Spleen (tissue), 11 donors: Measurements from ENCODE around the gene AQP1. TPM values are rescaled to one million over a fixed set of nuclear protein-coding genes. Genes with fewer than 3 reads are reported as not detected.

ENCODE experiments used
- DNase-seq: peaks from one replicate; pipeline ENCODE4 v3.0.0-alpha.2; 2020
- H3K27ac ChIP-seq, 8 donors: fragments of 200-600 bp; sonication (generic) in 7 of 8; 1 replicate in 4 of 8; 2 replicates in 4 of 8; pipeline versions ENCODE4 v1.5.0 to v1.8.0; 2016 to 2021; ENCODE audit warnings: inconsistent platforms in 4 of 8, mild to moderate bottlenecking in 4 of 8, moderate library complexity in 1 of 8
- H3K27me3 ChIP-seq, 7 donors: fragments of 200-600 bp; sonication (generic) in 6 of 7; replicated peaks in 1 of 7; 1 replicate in 4 of 7; 2 replicates in 3 of 7; pipeline versions ENCODE4 v1.5.0 to v1.8.0; 2016 to 2021; ENCODE audit warnings: inconsistent platforms in 3 of 7, mild to moderate bottlenecking in 1 of 7
- H3K36me3 ChIP-seq, 6 donors: fragments of 200-600 bp; sonication (generic) in 5 of 6; 1 replicate in 4 of 6; 2 replicates in 2 of 6; pipeline versions ENCODE4 v1.5.0 to v1.8.0; 2016 to 2021; ENCODE audit warnings: inconsistent platforms in 2 of 6
- H3K4me1 ChIP-seq, 6 donors: fragments of 200-600 bp; sonication (generic) in 5 of 6; 1 replicate in 3 of 6; 2 replicates in 3 of 6; pipeline versions ENCODE4 v1.5.0 to v1.8.0; 2016 to 2021; ENCODE audit warnings: inconsistent platforms in 3 of 6
- H3K4me3 ChIP-seq, 8 donors: fragments of 200-600 bp; sonication (generic) in 7 of 8; 1 replicate in 4 of 8; 2 replicates in 4 of 8; pipeline versions ENCODE4 v1.5.0 to v1.8.0; 2016 to 2021; ENCODE audit warnings: inconsistent platforms in 4 of 8, mild to moderate bottlenecking in 4 of 8, moderate library complexity in 2 of 8
- H3K9me3 ChIP-seq, 8 donors: fragments of 200-600 bp; sonication (generic) in 7 of 8; 1 replicate in 4 of 8; 2 replicates in 4 of 8; pipeline versions ENCODE4 v1.5.0 to v1.8.0; 2016 to 2021; ENCODE audit warnings: inconsistent platforms in 4 of 8
- CTCF ChIP-seq, 11 experiments: fragments of 200-600 bp in 7 of 11; fragments of 450-650 bp in 4 of 11; sonication (generic) in 4 of 11; IDR thresholded peaks in 8 of 11; conservative IDR thresholded peaks in 3 of 11; 1 replicate in 7 of 11; 2 replicates in 4 of 11; pipeline versions ENCODE4 v1.4.0 to v1.8.0; 2016 to 2021; ENCODE audit warnings: antibody characterized with exemption in 11 of 11, inconsistent platforms in 4 of 11, mild to moderate bottlenecking in 1 of 11
- POLR2A ChIP-seq, 3 donors: fragments of 450-650 bp; IDR thresholded peaks; one replicate each; pipeline ENCODE4 v1.5.1; 2017; ENCODE audit warnings: antibody characterized with exemption in 3 of 3, mild to moderate bottlenecking in 1 of 3
- POLR2AphosphoS5 ChIP-seq, 3 donors: sonication (generic); formaldehyde crosslinking; IDR thresholded peaks; one replicate each; pipeline ENCODE4 v1.5.1; 2017; ENCODE audit warnings: antibody characterized with exemption in 3 of 3
- WGBS, 5 donors: extraction: QIAGEN DNeasy Blood & Tissue Kit in 3 of 5; methylation state at CpG; one replicate each; pipeline versions ENCODE4 v1.1.5 to v1.1.7; 2013 to 2018; 5-methylcytosine and 5-hydroxymethylcytosine counted together
- intact Hi-C: fragments of 100-400 bp; cut with DNase I; formaldehyde crosslinking; loops from one replicate; pipeline ENCODE4 v1.15.0; 2023; ENCODE audit warnings: low total_unique reads
- polyA plus RNA-seq, 3 donors: library from polyadenylated mRNA; stranded (reverse); fragments of 200-250 nt; gene quantifications; one replicate each; pipeline ENCODE4 v1.2.1, GENCODE V29; 2013
- total RNA-seq, 7 donors: library from RNA; depleted of rRNA in 3 of 7; stranded (reverse); fragments of >200 nt in 3 of 7; fragmentation: NEBNext Ultra II Directional in 4 of 7; extraction: Animal tissue kit (Norgen Biotek cat#: 25700) in 4 of 7; gene quantifications; one replicate each; pipeline versions ENCODE4 v1.1.0 to v1.2.1, GENCODE V29; 2016 to 2021
- donor health status: healthy with polysubstance abuse.
- donor health status: DM: no; HTN: no; CAD: no; lungs with moderate emphysema.
- donor health status: DM: no; HTN: no; CAD: no.
- donor health status: Bipolar disorder and iron deficiency.
- donor health status: healthy.
- donor health status: DM: no; HTN: no; CAD: no.
- donor health status: DM: yes; HTN: yes; CAD: no.

Gene AQP1
- total and polyA plus RNA-seq, 10 donors, result 4.4 to 34.3 (median 22.9) TPM

- H3K4me1 ChIP-seq, result peaks cover 0 to 7% (median 0%) of the 10 kb centered on the region in 6 donors
- no peak for DNase-seq
- no peaks in the 10 kb centered on the region for H3K36me3 ChIP-seq
- 78 to 91% (median 81%) methylated on average over 8 to 11 of the region's 11 CpGs for WGBS, 5 donors
- no peak for TF ChIP-seq CTCF (IDR thresholded peaks at IDR 0.05 in 8 of 11, conservative IDR thresholded peaks at IDR 0.05 in 3 of 11)
- TF ChIP-seq POLR2A (IDR thresholded peaks at IDR 0.05), result no peak
- no peak for TF ChIP-seq POLR2AphosphoS5 (IDR thresholded peaks at IDR 0.05)
- H3K27ac ChIP-seq, result no peak overlapping the region
- no peaks in the 10 kb centered on the region for H3K9me3 ChIP-seq
- intact Hi-C loops, result no loop called here
- H3K4me3 ChIP-seq, result no peak overlapping the region
- peaks cover 0 to 8% (median 0%) of the 10 kb centered on the region in 7 donors for H3K27me3 ChIP-seq
Measured at GRCh38 chr7:30911133-30911532, 520 bp upstream of the AQP1 start.

- DNase-seq, result no peak
Measured at GRCh38 chr7:30912021-30912730, 523 bp downstream of the AQP1 start.

GRCh38 chr7:30912731-30912985 is 1.0 kb downstream of the AQP1 start:
- Histone ChIP-seq H3K27ac (no peak overlapping the region), H3K9me3 (no peaks in the 10 kb centered on the region), H3K4me1 (peaks cover 0 to 7% (median 0%) of the 10 kb centered on the region in 6 donors), H3K27me3 (peaks cover 0 to 8% (median 0%) of the 10 kb centered on the region in 7 donors), H3K36me3 (no peaks in the 10 kb centered on the region), H3K4me3 (peak overlapping the region in 4 of 8 donors; percentile 1 to 30 (median 20))
- intact Hi-C loops, result no loop called here
- no peak for DNase-seq
- TF ChIP-seq POLR2AphosphoS5 (IDR thresholded peaks at IDR 0.05), result no peak
- no peak for TF ChIP-seq POLR2A (IDR thresholded peaks at IDR 0.05)
- WGBS, 5 donors, result 89 to 98% (median 96%) methylated on average over 2 of the region's 2 CpGs

More at GRCh38 chr7:30912021-30912730, 523 bp downstream of the AQP1 start:
- intact Hi-C loops, result no loop called here
- Histone ChIP-seq H3K4me1 (peaks cover 0 to 7% (median 0%) of the 10 kb centered on the region in 6 donors), H3K4me3 (peak overlapping the region in 4 of 8 donors; percentile 11 to 30 (median 20)), H3K36me3 (no peaks in the 10 kb centered on the region), H3K27ac (no peak overlapping the region), H3K27me3 (peaks cover 0 to 8% (median 0%) of the 10 kb centered on the region in 7 donors), H3K9me3 (no peaks in the 10 kb centered on the region)
- TF ChIP-seq POLR2AphosphoS5 (IDR thresholded peaks at IDR 0.05) (no peak), POLR2A (IDR thresholded peaks at IDR 0.05) (no peak), CTCF (IDR thresholded peaks at IDR 0.05 in 8 of 11, conservative IDR thresholded peaks at IDR 0.05 in 3 of 11) (no peak)
- 83 to 93% (median 91%) methylated on average over 8 to 26 of the region's 26 CpGs for WGBS, 5 donors

- Histone ChIP-seq H3K4me3 (peak overlapping the region in 4 of 8 donors; percentile 7 to 30 (median 18)), H3K27ac (no peak overlapping the region), H3K36me3 (no peaks in the 10 kb centered on the region), H3K4me1 (peaks cover 0 to 7% (median 0%) of the 10 kb centered on the region in 6 donors), H3K9me3 (no peaks in the 10 kb centered on the region), H3K27me3 (peaks cover 0 to 8% (median 0%) of the 10 kb centered on the region in 7 donors)
- TF ChIP-seq POLR2AphosphoS5 (IDR thresholded peaks at IDR 0.05) (no peak), POLR2A (IDR thresholded peaks at IDR 0.05) (no peak), CTCF (IDR thresholded peaks at IDR 0.05 in 8 of 11, conservative IDR thresholded peaks at IDR 0.05 in 3 of 11) (no peak)
- 86 to 95% (median 87%) methylated on average over 13 to 17 of the region's 17 CpGs for WGBS, 5 donors
- intact Hi-C loops, result no loop called here
- DNase-seq, result no peak
Measured at GRCh38 chr7:30912986-30913811, 1.5 kb downstream of the AQP1 start.
